Erythroblast (primary cell): ENCODE results near the gene C6orf118.

ENCODE experiments used
- GATA1 ChIP-seq: IDR thresholded peaks from 2 replicates; pipeline ENCODE4 v1.6.1; 2011; ENCODE audit warnings: low read depth, mild to moderate bottlenecking, control low read depth, low read length, moderate library complexity
- POLR2A ChIP-seq: IDR thresholded peaks from 2 replicates; pipeline ENCODE4 v1.6.1; 2011; ENCODE audit warnings: mild to moderate bottlenecking, low read length

- TF ChIP-seq POLR2A (no peak), GATA1 (no peak)
Observed at GRCh38 chr6:165306955-165307354, 2.5 kb downstream of the C6orf118 start.
